Keratinocyte (primary cell): ENCODE measurements around the gene QRICH2. TPM values are rescaled to one million over a fixed set of nuclear protein-coding genes. Genes with fewer than 3 reads are reported as not detected.
"Not testable (repeated sequence)": the region's sequence is repeated elsewhere in the genome, so short reads cannot be mapped to it uniquely, and the experiment has no call there.

Source experiments
- DNase-seq: peaks from one replicate; pipeline ENCODE4 v3.0.0-alpha.2; 2011; ENCODE audit warnings: low read depth, missing footprints, low spot score
- FAIRE-seq: peaks from 2 replicates; lab custom pipeline; 2011; peaks lifted over from hg19 to GRCh38; lab: Jason Lieb, UNC
- H2AFZ ChIP-seq: 2 replicates; pipeline ENCODE4 v1.6.0; 2012; ENCODE audit warnings: low read length, control low read depth, inconsistent platforms; ENCODE audit not compliant: control insufficient read depth
- H3K27ac ChIP-seq: 2 replicates; pipeline ENCODE4 v1.5.1; 2011; ENCODE audit warnings: low read length; ENCODE audit not compliant: control insufficient read depth, insufficient read depth
- H3K27me3 ChIP-seq: 3 replicates; pipeline ENCODE4 v1.6.0; 2011; ENCODE audit warnings: low read length; ENCODE audit not compliant: control insufficient read depth, insufficient read depth; ENCODE audit errors: extremely low read depth
- H3K36me3 ChIP-seq, 2 experiments: 2 replicates in 1 of 2; 3 replicates in 1 of 2; pipeline ENCODE4 v1.5.1; 2011; ENCODE audit warnings: low read length in 2 of 2, mild to moderate bottlenecking in 1 of 2; ENCODE audit not compliant: control insufficient read depth in 2 of 2, insufficient read depth in 2 of 2; ENCODE audit errors: extremely low read depth in 1 of 2
- H3K4me1 ChIP-seq: 3 replicates; pipeline ENCODE4 v1.5.1; 2011; ENCODE audit warnings: low read length; ENCODE audit not compliant: control insufficient read depth, insufficient read depth; ENCODE audit errors: extremely low read depth
- H3K4me2 ChIP-seq: 3 replicates; pipeline ENCODE4 v1.6.0; 2011; ENCODE audit warnings: low read depth, low read length; ENCODE audit not compliant: control insufficient read depth, insufficient read depth; ENCODE audit errors: extremely low read depth
- H3K4me3 ChIP-seq, 3 experiments: fragments of 200-600 bp in 1 of 3; sonication (generic) in 1 of 3; 2 replicates in 2 of 3; 3 replicates in 1 of 3; pipeline ENCODE4 v1.5.1; 2011 to 2016; ENCODE audit warnings: low read length in 3 of 3, mild to moderate bottlenecking in 3 of 3, control low read depth in 2 of 3, inconsistent platforms in 1 of 3, low read depth in 1 of 3, mixed read lengths in 1 of 3, mixed run types in 1 of 3, moderate library complexity in 1 of 3; ENCODE audit not compliant: control insufficient read depth in 2 of 3, insufficient read depth in 2 of 3; ENCODE audit errors: extremely low read depth in 1 of 3
- H3K79me2 ChIP-seq: 2 replicates; pipeline ENCODE4 v1.6.0; 2012; ENCODE audit warnings: low read length; ENCODE audit not compliant: control insufficient read depth, insufficient read depth
- H3K9ac ChIP-seq: 3 replicates; pipeline ENCODE4 v1.6.0; 2011; ENCODE audit warnings: low read length; ENCODE audit not compliant: control insufficient read depth, insufficient read depth; ENCODE audit errors: extremely low read depth
- H3K9me1 ChIP-seq: 3 replicates; pipeline ENCODE4 v1.6.0; 2011; ENCODE audit warnings: low read length; ENCODE audit not compliant: control insufficient read depth, insufficient read depth; ENCODE audit errors: extremely low read depth
- H3K9me3 ChIP-seq: 2 replicates; pipeline ENCODE4 v1.5.1; 2012; ENCODE audit warnings: low read depth, low read length; ENCODE audit not compliant: control insufficient read depth
- H4K20me1 ChIP-seq: 3 replicates; pipeline ENCODE4 v1.6.0; 2011; ENCODE audit warnings: low read length; ENCODE audit not compliant: control insufficient read depth, insufficient read depth; ENCODE audit errors: extremely low read depth
- EZH2 ChIP-seq: IDR thresholded peaks from one replicate; pipeline ENCODE4 v1.6.1; 2012; ENCODE audit warnings: inconsistent platforms, mild to moderate bottlenecking, low read length, moderate library complexity
- dilution Hi-C: fragments of 300-500 bp; cut with MboI; formaldehyde crosslinking; loops from one replicate; pipeline ENCODE4 v1.7.0; 2020; ENCODE audit warnings: low sequenced_read_pairs; ENCODE audit not compliant: extremely low pct_ligation_motif_present
- polyA plus RNA-seq, 5 experiments: library from polyadenylated mRNA; depleted of rRNA in 3 of 5; stranded (reverse) in 3 of 5; stranded (forward) in 1 of 5; unstranded in 1 of 5; fragments of >200 nt; gene quantifications; 1 replicate in 1 of 5; 2 replicates in 3 of 5; 3 replicates in 1 of 5; pipeline versions ENCODE4 v1.2.1 to v1.2.3, GENCODE V29; 2011 to 2012; ENCODE audit warnings: missing spikeins in 2 of 5, low read depth in 1 of 5, low replicate concordance in 1 of 5
- TF ChIP-seq, protein P1 (sequence below), 3 experiments: IDR thresholded peaks in 1 of 3; conservative IDR thresholded peaks in 1 of 3; optimal IDR thresholded peaks in 1 of 3; 2 replicates in 2 of 3; 3 replicates in 1 of 3; pipeline versions ENCODE3 to v1.5.1; 2011; ENCODE audit warnings: low read length in 3 of 3, mild to moderate bottlenecking in 3 of 3, moderate library complexity in 2 of 3, control low read depth in 1 of 3, inconsistent platforms in 1 of 3; ENCODE audit not compliant: insufficient read depth in 2 of 3; ENCODE audit errors: extremely low read depth in 1 of 3

The QRICH2 gene
- polyA plus RNA-seq, 1 donor (not counting 4 experiments of a cell fraction or from before 2014, with no cell fraction given) = 1.6 TPM

DNA sequence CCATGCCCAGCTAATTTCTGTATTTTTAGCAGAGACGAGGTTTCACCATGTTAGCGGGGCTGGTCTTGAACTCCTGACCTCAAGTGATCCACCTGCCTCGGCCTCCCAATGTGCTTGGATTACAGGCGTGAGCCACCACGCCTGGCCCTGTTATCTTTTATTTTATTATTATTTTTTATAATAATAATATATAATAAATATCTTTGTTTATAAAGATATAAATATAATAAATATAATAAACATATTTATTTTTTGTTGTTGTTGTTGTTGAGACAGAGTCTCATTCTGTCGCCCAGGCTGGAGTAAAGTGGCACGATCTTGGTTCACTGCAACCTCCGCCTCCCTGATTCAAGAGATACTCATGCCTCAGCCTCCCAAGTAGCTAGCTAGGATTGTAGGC is 60.8 kb downstream of the QRICH2 start:
- TF ChIP-seq EZH2 = no peak
- TF ChIP-seq, protein P1, sequence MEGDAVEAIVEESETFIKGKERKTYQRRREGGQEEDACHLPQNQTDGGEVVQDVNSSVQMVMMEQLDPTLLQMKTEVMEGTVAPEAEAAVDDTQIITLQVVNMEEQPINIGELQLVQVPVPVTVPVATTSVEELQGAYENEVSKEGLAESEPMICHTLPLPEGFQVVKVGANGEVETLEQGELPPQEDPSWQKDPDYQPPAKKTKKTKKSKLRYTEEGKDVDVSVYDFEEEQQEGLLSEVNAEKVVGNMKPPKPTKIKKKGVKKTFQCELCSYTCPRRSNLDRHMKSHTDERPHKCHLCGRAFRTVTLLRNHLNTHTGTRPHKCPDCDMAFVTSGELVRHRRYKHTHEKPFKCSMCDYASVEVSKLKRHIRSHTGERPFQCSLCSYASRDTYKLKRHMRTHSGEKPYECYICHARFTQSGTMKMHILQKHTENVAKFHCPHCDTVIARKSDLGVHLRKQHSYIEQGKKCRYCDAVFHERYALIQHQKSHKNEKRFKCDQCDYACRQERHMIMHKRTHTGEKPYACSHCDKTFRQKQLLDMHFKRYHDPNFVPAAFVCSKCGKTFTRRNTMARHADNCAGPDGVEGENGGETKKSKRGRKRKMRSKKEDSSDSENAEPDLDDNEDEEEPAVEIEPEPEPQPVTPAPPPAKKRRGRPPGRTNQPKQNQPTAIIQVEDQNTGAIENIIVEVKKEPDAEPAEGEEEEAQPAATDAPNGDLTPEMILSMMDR (optimal IDR thresholded peaks at IDR 0.05 in 1 of 3, IDR thresholded peaks at IDR 0.05 in 1 of 3, conservative IDR thresholded peaks at IDR 0.05 in 1 of 3; ENCODE audit: extremely low read depth in 1 of 3, insufficient read depth in 2 of 3, low read length in 3 of 3) = no peak
- FAIRE-seq = no peak

DNA sequence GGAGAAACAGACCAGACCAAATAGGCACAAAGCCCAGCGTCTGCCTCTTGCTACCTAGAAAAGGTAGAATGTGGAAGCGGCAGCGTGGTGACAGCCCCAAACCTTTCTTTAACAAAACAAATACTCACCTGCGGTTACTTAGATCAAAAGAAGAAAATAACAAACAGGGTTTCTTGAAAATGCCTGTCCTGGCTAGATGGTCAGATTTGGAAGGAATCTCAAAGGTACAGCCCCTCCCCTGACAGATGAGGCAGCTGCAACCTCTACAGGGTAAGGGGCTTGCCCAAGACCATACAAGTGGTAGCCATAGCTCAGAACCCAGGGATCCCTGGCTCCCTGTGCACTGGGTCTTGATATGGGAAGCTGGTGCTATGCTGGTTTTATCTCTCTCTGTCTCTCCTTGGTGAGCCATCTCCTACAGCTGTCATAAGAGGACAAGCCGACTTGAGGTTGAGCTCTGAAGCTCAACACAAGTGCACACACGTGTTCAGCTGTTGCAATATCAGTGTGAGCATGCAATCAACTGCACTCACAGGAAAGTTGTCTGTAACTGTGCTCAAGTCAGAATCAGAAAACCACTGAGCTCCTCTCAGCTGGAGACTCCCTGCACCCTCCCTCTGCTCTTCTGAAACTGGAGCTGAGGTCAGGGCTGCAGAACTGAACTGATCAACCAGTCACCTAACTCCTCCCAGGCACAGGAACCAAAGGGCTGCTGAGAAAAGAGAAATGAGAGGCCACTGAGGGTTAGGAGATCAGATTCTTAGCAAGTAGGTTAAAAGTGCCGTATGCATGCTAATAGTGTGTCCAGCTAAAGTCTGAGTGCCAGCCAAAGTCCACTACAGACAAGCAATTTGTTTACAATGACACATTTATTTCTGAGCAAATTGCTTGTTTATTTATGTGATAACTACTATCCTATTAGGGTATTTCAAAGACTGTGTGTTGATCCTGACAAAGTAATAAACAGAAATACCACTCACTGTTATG is 61.7 kb downstream of the QRICH2 start:
- FAIRE-seq (no peak), DNase-seq (no peak)

More for the DNA sequence above, 60.8 kb downstream of the QRICH2 start:
- peaks cover 19% of the 10 kb centered on the region for H3K27me3 ChIP-seq
- dilution Hi-C loops = no loop called here
- H3K79me2 ChIP-seq = no peaks in the 10 kb centered on the region
- H3K4me2 ChIP-seq = no peak overlapping the region
- H3K4me3 ChIP-seq = no peak overlapping the region
- no peak for DNase-seq
- peaks cover 8% of the 10 kb centered on the region for H3K4me1 ChIP-seq
- no peak overlapping the region for H2AFZ ChIP-seq
- no peak overlapping the region for H3K9ac ChIP-seq
- H3K27ac ChIP-seq = no peak overlapping the region
- H3K9me1 ChIP-seq = no peaks in the 10 kb centered on the region
- H3K9me3 ChIP-seq = no peaks in the 10 kb centered on the region
- H4K20me1 ChIP-seq = no peaks in the 10 kb centered on the region
- H3K36me3 ChIP-seq = no peaks in the 10 kb centered on the region

DNA sequence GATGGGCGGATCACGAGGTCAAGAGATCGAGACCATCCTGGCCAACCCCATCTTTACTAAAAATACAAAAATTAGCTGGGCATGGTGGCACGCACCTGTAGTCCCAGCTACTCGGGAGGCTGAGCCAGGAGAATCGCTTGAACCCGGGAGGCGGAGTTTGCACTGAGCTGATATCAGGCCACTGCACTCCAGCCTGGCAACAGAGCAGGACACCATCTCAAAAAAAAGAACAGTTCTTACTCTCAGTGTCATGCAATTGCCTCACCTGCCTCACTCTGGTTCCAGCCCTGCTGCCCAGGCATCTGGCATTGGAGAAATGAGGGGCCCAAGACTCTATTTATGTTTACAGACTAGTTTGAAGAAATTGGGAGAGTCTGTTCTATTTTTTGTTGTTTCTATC is 63.4 kb downstream of the QRICH2 start:
- H3K27ac ChIP-seq, DNase-seq, H3K9ac ChIP-seq, H2AFZ ChIP-seq, H3K4me2 ChIP-seq, H3K36me3 ChIP-seq, FAIRE-seq, H3K9me3 ChIP-seq, H3K9me1 ChIP-seq, H3K4me3 ChIP-seq, H3K79me2 ChIP-seq, dilution Hi-C loops, H3K4me1 ChIP-seq, H4K20me1 ChIP-seq: not testable (repeated sequence)
- peaks cover 41% of the 10 kb centered on the region for H3K27me3 ChIP-seq

More for the DNA sequence above, 61.7 kb downstream of the QRICH2 start:
- Histone ChIP-seq H3K4me1 (no peaks in the 10 kb centered on the region), H4K20me1 (no peaks in the 10 kb centered on the region), H3K9ac (no peak overlapping the region), H3K9me3 (no peaks in the 10 kb centered on the region), H3K4me3 (no peak overlapping the region), H3K4me2 (no peak overlapping the region), H3K79me2 (no peaks in the 10 kb centered on the region), H3K27me3 (peaks cover 28% of the 10 kb centered on the region), H2AFZ (no peak overlapping the region), H3K36me3 (no peaks in the 10 kb centered on the region), H3K27ac (no peak overlapping the region), H3K9me1 (no peaks in the 10 kb centered on the region)
- TF ChIP-seq EZH2 = no peak
- TF ChIP-seq, protein P1 (optimal IDR thresholded peaks at IDR 0.05 in 1 of 3, IDR thresholded peaks at IDR 0.05 in 1 of 3, conservative IDR thresholded peaks at IDR 0.05 in 1 of 3; ENCODE audit: extremely low read depth in 1 of 3, insufficient read depth in 2 of 3, low read length in 3 of 3) = no peak
- dilution Hi-C loops = no loop called here
